Common myeloid progenitor, CD34-positive (primary cell): ENCODE results near the gene CLEC1B.

ENCODE experiments used
- CTCF ChIA-PET: fragments of 350-600 bp; sonication (Branson Sonifier 250); formaldehyde crosslinking; loops from one replicate; lab custom pipeline; 2021; ENCODE audit warnings: antibody characterized with exemption; lab: Charles Lee
- POLR2A ChIA-PET: fragments of 350-600 bp; sonication (Branson Sonifier 250); formaldehyde crosslinking; loops from one replicate; lab custom pipeline; 2021; ENCODE audit warnings: antibody characterized with exemption; lab: Charles Lee
- DNase-seq, 3 donors: peaks; one replicate each; pipeline versions ENCODE4 v3.0.0 to v3.0.0-alpha.2; 2013
- H3K27ac ChIP-seq, 2 experiments: 1 replicate in 1 of 2; 2 replicates in 1 of 2; pipeline ENCODE4 v1.7.0; 2013; ENCODE audit warnings: inconsistent platforms in 2 of 2, low read length in 2 of 2, mild to moderate bottlenecking in 2 of 2, low read depth in 1 of 2, moderate library complexity in 1 of 2; ENCODE audit not compliant: severe bottlenecking in 2 of 2, insufficient read depth in 1 of 2, poor library complexity in 1 of 2
- H3K27me3 ChIP-seq, 5 experiments: replicated peaks in 2 of 5; 1 replicate in 3 of 5; 2 replicates in 2 of 5; pipeline versions ENCODE4 v1.6.1 to v1.7.0; 2013; ENCODE audit warnings: low read length in 4 of 5, mild to moderate bottlenecking in 2 of 5, moderate library complexity in 2 of 5, inconsistent platforms in 1 of 5; ENCODE audit not compliant: insufficient read depth in 5 of 5, control insufficient read depth in 4 of 5
- H3K36me3 ChIP-seq, 4 experiments: 1 replicate in 2 of 4; 2 replicates in 2 of 4; pipeline versions ENCODE4 v1.6.1 to v1.7.0; 2013; ENCODE audit warnings: low read length in 3 of 4, control low read depth in 1 of 4, mild to moderate bottlenecking in 1 of 4; ENCODE audit not compliant: control insufficient read depth in 4 of 4, insufficient read depth in 4 of 4
- H3K4me1 ChIP-seq, 4 experiments: 1 replicate in 3 of 4; 2 replicates in 1 of 4; pipeline versions ENCODE4 v1.6.1 to v1.7.1; 2013; ENCODE audit warnings: low read length in 3 of 4, mild to moderate bottlenecking in 3 of 4, control low read depth in 1 of 4, inconsistent platforms in 1 of 4, moderate library complexity in 1 of 4; ENCODE audit not compliant: control insufficient read depth in 4 of 4, insufficient read depth in 4 of 4; ENCODE audit errors: control extremely low read depth in 1 of 4
- H3K4me3 ChIP-seq, 7 experiments: 1 replicate in 4 of 7; 2 replicates in 3 of 7; pipeline versions ENCODE4 v1.5.1 to v1.7.0; 2013; ENCODE audit warnings: mild to moderate bottlenecking in 7 of 7, low read length in 6 of 7, moderate library complexity in 6 of 7, inconsistent platforms in 2 of 7, low read depth in 2 of 7, control low read depth in 1 of 7; ENCODE audit not compliant: insufficient read depth in 4 of 7, control insufficient read depth in 1 of 7; ENCODE audit errors: extremely low read depth in 1 of 7
- H3K9me3 ChIP-seq, 5 experiments: 1 replicate in 4 of 5; 2 replicates in 1 of 5; pipeline versions ENCODE4 v1.6.1 to v1.7.1; 2013; ENCODE audit warnings: low read length in 4 of 5, mild to moderate bottlenecking in 2 of 5, inconsistent platforms in 1 of 5, low read depth in 1 of 5, moderate library complexity in 1 of 5; ENCODE audit not compliant: control insufficient read depth in 4 of 5, insufficient read depth in 2 of 5; ENCODE audit errors: control extremely low read depth in 1 of 5
- WGBS: methylation state at CpG from one replicate; pipeline ENCODE4 v1.1.5; 2013; ENCODE audit not compliant: insufficient coverage; 5-methylcytosine and 5-hydroxymethylcytosine counted together

CLEC1B gene

GRCh38 chr12:9948606-9949296, 50.2 kb downstream of the CLEC1B start:
- H3K9me3 ChIP-seq = no peaks in the 10 kb centered on the region
- H3K27me3 ChIP-seq = no peaks in the 10 kb centered on the region
- POLR2A ChIA-PET = no interaction called here
- 63% methylated on average over 2 of the region's 3 CpGs for WGBS
- DNase-seq = peak; percentile 61 to 91 (median 86)
- H3K36me3 ChIP-seq = no peaks in the 10 kb centered on the region
- no peak overlapping the region for H3K27ac ChIP-seq
- no peak overlapping the region for H3K4me3 ChIP-seq
- H3K4me1 ChIP-seq = peaks cover 16 to 59% (median 28%) of the 10 kb centered on the region in 4 experiments
- CTCF ChIA-PET = interaction anchor here (0.9 kb wide), 1 partner anchor 10 kb away, joined by 4 read pairs; no protein-coding TSS in a partner anchor

- Histone ChIP-seq H3K27ac (no peak overlapping the region), H3K9me3 (no peaks in the 10 kb centered on the region), H3K4me1 (peaks cover 16 to 59% (median 29%) of the 10 kb centered on the region in 4 experiments), H3K27me3 (no peaks in the 10 kb centered on the region), H3K4me3 (no peak overlapping the region), H3K36me3 (no peaks in the 10 kb centered on the region)
- ChIA-PET POLR2A (no interaction called here), CTCF (no interaction called here)
- WGBS = no CpG with 5 or more reads among the region's 3 CpGs
- DNase-seq = peak in 2 of 3 donors; percentile 45 to 49
Measured at GRCh38 chr12:9947674-9948073, 51.2 kb downstream of the CLEC1B start.

GRCh38 chr12:9944391-9944790, 54.5 kb downstream of the CLEC1B start:
- CTCF ChIA-PET = interaction anchor here (1.0 to 1.4 kb wide), 2 partner anchors 19 to 194 kb away, joined by 3 read pairs; no protein-coding TSS in a partner anchor
- POLR2A ChIA-PET = no interaction called here
- H3K4me3 ChIP-seq = no peak overlapping the region
- H3K27ac ChIP-seq = no peak overlapping the region
- peaks cover 5 to 35% (median 20%) of the 10 kb centered on the region in 4 experiments for H3K4me1 ChIP-seq
- no peaks in the 10 kb centered on the region for H3K9me3 ChIP-seq
- H3K27me3 ChIP-seq = no peaks in the 10 kb centered on the region
- 0% methylated on average over 1 of the region's 2 CpGs for WGBS
- peak; percentile 18 to 61 (median 37) for DNase-seq
- peaks cover 0 to 1% (median 0%) of the 10 kb centered on the region in 4 experiments for H3K36me3 ChIP-seq

GRCh38 chr12:9943240-9943639, 55.7 kb downstream of the CLEC1B start:
- WGBS = 55% methylated on average over 15 of the region's 19 CpGs
- peak; percentile 61 to 85 (median 66) for DNase-seq

More at GRCh38 chr12:9943240-9943639, 55.7 kb downstream of the CLEC1B start:
- Histone ChIP-seq H3K4me3 (peak overlapping the region; percentile 29 to 82 (median 52)), H3K4me1 (peaks cover 0 to 25% (median 11%) of the 10 kb centered on the region in 4 experiments), H3K9me3 (no peaks in the 10 kb centered on the region), H3K27ac (peak overlapping the region; percentile 47), H3K36me3 (peaks cover 0 to 6% (median 0%) of the 10 kb centered on the region in 4 experiments), H3K27me3 (no peaks in the 10 kb centered on the region)
- ChIA-PET CTCF (interaction anchor here (1.0 to 1.4 kb wide), 2 partner anchors 18 to 193 kb away, joined by 3 read pairs; no protein-coding TSS in a partner anchor), POLR2A (no interaction called here)
